ENCODE data around the gene ITGB7. TPM values are rescaled to one million over a fixed set of nuclear protein-coding genes. Genes with fewer than 3 reads are reported as not detected.
"Not testable (repeated sequence)": the region's sequence is repeated elsewhere in the genome, so short reads cannot be mapped to it uniquely, and the experiment has no call there.

Gene ITGB7
- total RNA-seq, 1 donor from 2014 or later, result 0.76 TPM

DNA sequence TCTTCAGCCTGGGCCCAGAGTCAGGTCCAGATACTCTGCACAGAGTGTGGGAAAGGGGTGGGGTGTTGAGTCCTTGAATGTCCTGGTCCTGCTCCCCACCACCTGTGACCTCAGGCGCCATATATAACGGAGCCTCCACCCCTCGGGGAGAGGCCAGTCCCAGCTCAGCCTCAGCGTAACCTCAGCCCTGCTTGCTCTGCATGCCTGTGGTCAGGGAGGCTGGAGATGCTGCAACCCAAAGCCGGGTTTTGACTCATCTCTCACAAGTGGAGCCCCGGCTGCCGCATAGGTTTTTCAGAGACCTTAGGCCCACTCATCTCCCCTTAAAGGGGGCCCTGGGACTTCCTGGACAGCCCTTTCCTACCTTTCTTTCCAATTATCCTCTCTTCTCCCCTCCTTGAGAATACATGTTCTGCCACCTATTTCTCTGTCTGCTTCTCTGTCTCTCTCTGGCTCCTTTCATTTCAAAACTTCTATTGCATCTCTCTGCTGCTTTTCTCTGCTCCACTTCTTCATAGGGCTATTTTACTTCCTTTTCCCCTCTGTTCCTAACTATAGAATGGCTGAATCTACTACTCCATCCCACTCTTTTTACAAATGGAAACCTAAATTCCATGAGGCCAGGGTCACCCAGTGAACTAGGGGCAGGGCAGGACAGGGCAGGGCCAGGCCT lies 1.2 kb downstream of the ITGB7 start:
- ATAC-seq, result no peak
- intact Hi-C loops (cut with DNase I), result no loop called here
- no peak for DNase-seq (ENCODE audit: missing footprints)

DNA sequence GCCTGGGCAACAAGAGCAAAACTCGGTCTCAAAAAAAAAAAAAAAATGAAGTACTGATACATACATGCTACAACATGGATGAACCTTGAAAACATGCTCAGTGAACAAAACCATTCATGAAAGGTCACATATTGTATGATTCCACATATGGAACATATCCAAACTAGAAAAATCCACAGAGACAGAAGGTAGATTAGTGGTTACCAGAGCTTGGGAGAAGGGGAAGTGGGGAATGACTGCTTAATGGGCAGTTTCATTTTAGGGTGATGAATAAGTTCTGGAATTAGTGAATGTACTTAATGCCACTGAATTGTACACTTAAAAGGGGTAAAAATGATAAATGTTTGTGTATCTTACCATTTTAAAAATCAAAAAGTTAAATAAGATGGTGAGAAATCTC lies 2.7 kb downstream of the ITGB7 start:
- intact Hi-C loops (cut with DNase I), result no loop called here
- ATAC-seq, result no peak

DNA sequence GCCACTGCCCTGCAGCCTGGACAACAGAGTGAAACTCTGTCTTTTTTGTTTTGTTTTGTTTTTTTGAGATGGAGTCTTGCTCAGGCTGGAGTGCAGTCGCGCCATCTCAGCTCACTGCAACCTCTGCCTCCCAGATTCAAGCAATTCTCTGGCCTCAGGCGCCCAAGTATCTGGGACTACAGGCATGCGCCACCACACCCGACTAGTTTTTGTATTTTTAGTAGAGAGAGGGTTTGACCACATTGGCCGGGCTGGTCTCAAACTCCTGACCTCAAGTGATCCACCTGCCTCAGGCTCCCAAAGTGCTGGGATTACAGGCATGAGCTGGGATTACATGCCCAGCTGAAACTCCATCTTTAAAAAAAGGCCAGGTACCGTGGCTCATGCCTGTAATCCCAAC lies 4.7 kb downstream of the ITGB7 start:
- ATAC-seq; intact Hi-C loops (cut with DNase I); DNase-seq (ENCODE audit: missing footprints): not testable (repeated sequence)

More for the DNA sequence above, 2.7 kb downstream of the ITGB7 start:
- no peak for DNase-seq (ENCODE audit: missing footprints)

DNA sequence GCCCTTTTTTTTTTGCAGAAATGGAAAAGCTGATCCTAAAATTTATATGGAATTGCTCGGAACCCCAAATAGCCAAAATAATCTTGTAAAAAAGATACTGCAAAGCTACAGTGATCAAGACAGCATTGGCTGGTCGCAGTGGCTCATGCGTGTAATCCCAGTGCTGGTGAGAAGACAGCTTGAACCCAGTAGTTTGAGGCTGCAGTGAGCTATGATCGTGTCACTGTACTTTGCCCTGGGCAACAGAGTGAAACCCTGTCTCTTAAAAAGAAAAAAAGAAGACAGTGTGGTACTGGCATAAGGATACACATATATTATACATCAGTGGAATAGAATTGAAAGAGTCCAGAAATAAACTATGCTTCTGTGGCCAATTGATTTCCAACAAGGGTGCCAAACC lies 5.4 kb downstream of the ITGB7 start:
- no peak for DNase-seq (ENCODE audit: missing footprints)
- intact Hi-C loops (cut with DNase I), result no loop called here
- ATAC-seq, result no peak

DNA sequence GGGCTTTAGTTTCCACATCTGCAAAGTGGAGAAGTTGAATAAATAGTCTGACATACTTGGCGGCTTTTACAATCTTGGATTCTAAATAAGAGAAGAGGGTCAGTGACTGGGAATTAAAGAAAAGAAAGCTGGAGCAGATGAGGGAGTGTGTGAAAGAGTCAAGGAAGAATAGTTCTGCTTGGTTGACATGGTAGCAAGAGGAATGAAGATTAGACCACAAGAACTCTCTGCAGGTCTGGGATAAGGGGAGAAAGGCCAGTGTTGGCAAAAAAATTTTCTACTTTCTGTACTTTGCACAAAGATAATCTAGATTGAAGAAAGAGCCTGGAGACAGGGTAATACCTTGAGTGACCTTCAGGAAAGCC lies 5.9 kb downstream of the ITGB7 start:
- no peak for ATAC-seq
- intact Hi-C loops (cut with DNase I), result no loop called here
- DNase-seq (ENCODE audit: missing footprints), result no peak

DNA sequence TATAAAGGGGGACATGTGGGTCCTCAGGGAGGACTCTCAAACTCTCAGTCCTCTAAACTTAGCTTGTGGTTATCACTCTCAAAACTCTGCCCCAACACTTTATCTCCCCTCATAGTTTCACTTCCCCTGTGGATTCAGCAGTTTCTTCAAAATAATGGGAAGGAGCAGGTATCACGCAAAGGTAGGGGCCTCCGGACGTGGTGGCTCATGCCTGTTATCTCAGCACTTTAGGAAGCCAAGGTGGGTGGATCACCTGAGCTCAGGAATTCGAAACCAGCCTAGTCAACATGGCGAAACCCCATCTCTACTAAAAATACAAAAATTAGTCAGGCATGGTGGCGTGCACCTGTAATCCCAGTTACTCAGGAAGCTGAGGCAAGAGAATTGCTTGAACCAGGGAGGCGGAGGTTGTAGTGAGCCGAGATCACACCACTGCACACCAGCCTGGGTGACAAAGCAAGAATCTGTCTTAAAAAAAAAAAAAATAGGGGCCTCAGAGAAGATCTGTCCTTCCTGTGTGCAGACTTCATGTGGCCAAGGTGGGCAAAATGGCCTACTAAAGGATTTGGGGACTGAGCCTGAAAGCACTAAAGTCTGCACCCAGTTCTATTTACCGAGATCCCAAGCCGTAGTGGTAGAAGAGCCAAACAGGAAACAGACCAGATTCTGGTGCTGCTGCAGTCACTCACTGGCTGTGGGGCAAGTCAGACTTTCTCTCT lies 6.4 kb downstream of the ITGB7 start:
- intact Hi-C loops (cut with DNase I), result no loop called here
- ATAC-seq (no peak), DNase-seq (ENCODE audit: missing footprints) (no peak)

DNA sequence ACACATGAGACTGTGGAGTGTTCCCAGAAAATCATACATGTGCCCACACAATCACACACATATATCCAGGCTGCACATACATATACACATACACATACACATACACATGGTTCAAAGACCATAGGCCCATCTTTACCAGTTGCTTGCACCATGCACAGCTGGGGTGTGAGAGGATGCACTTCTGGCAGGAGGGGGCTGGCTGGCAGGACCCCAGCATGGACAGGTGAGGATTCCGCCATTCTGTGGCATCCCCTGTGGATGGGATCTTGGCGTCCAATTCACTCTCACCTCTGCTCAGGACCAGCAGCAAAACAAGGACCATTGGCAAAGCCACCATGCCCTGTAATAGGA lies 7.0 kb downstream of the ITGB7 start:
- intact Hi-C loops (cut with DNase I), result no loop called here
- ATAC-seq (no peak), DNase-seq (ENCODE audit: missing footprints) (no peak)

DNA sequence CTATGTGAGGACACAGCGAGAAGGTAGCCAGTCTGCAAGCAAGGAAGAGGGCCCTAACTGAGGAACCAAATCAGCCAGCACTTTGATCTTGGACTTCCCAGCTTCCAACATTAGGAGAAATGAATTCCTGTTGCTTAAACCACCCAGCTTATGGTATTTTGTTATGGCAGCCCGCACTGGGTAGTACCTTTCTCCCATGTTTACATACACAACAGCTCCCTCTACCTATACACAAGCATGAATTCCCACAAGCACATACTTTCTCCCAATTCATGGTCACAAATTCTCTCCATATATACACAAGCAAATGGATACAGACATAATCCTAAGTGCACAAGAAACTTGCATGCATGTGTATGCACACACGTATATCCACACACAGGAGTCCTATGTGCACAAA lies 7.4 kb downstream of the ITGB7 start:
- DNase-seq (ENCODE audit: missing footprints) (no peak), ATAC-seq (no peak)
- intact Hi-C loops (cut with DNase I), result no loop called here

DNA sequence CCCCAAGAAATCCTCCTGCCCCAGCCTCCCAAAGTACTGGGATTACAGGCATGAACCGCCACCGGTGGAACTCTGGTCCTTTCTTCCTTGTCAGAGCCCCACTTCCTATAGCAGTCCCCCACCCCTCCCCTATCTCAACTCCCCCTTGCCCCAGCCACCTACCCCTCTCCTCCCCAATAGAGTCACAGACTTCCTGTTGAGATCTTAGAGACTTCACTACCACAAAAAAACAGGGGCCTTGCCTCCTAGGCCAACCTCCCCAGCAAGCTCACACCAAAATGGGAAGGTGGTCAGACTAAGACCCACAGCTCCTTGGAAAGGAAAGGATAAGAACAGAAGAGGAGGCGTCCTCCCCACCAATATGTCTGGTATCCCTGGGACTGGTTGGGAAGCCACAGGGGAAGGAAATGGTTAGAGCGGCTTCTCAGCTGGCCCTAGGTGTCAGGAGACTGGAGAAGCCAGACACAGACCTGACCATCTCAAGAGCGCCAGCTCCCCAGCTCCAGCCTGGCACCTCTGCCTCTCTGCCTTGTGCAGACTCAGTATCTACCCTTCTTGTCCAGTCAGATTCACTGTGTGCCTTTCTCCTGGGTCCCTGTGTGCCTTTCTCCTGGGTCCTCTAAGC lies 8.5 kb downstream of the ITGB7 start:
- ATAC-seq, result no peak
- intact Hi-C loops (cut with DNase I), result no loop called here

DNA sequence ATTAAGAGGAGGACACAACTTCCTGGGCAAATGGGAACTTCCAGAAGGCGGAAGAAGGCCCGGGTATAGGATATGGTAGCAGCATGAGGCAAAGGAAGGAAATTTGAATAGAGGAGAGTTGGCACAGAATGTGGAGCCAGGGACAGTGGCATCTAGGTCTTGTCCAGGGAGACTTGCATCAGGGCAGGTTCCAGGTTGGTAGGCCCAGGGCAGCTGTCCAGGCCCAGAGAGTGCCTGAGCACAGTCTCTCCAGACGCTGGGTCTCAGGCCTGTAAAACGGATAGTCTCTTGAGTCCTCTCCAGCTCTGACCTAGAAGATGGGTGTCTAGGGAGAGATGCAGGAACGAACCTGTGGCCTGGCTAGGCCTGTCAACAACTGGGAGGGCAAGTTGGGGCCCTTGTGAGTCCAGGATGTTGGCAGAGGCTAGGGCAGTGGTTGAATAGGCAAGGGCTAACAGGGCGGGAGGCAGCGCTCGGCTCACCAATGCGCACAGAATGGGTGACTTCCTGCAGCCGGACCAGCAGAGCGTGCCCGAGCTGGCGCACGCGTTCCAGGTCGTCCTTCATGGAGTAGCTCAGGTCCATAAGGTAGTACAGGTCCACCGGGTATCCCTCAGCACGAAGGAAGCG lies 9.9 kb downstream of the ITGB7 start:
- intact Hi-C loops (cut with DNase I), result loop anchor here (1.0 to 2.0 kb wide), 2 partner anchors 38 to 131 kb away; no protein-coding TSS in a partner anchor
- peak; percentile 2 for ATAC-seq
- no peak for DNase-seq (ENCODE audit: missing footprints)

More for the DNA sequence above, 8.5 kb downstream of the ITGB7 start:
- no peak for DNase-seq (ENCODE audit: missing footprints)

DNA sequence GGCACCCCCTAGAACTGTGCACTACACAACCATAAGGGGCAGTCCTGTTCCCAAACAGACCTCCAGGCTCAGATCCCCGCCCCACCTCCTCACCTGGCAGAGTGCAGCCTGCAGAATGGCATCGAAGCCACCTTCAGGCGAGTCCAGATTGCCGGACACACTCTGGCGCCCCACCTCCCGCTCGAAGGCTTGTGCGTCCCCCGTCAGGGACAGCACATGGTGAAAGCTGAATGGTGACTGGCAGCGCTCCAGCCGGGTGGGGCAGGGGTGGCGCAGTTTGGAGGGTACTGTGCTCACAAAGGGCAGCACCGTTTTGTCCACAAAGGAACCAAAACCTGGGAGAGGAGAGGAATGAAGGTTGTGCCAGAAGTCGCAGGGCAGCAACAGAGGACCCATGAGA lies 10.6 kb downstream of the ITGB7 start:
- DNase-seq (ENCODE audit: missing footprints) (no peak), ATAC-seq (no peak)
- intact Hi-C loops (cut with DNase I), result loop anchor here (2.0 kb wide), 1 partner anchor 38 kb away; no protein-coding TSS in a partner anchor

DNA sequence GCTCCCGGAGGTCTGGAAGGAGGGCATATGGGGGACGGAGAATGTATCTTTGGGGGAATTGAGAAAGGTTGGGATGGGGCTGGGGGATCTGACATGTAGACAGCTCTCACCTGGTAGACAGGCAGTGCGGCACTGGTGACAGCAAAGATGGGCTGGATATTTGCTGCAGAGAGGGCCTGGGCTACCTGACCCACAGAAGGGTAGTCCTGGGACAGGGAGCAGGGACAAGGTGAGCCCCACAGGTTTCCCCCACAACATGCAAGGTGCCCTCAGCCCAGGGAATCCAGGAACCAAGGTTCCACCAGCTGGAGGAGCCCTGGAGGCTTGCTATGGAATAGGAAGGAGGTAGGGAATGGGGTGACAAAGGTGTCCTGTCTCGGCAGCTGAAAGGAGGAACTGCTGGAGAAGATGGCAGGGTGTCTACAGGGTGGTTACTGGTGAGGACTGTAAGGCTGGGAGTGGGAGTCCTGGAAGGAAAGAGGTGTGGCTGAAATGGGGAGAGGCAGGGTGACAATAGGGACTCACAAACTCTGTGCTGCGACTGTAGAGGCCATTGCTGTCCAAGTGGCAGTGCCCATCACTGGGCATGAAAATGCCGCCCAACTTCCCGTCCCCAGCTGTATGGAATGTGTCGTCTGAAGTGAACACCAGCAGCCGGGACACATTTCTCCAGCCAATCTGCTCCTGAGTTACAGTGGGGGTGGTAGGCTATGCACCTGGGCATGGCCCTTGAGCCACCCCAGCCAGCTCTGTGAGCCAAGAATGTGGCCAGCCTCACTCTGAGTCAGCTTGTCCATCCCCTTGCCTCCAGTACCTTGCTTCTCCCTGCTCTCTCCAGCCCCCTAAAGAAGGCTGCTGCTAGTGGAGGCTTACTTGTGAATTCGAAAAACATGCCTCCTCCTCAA lies 11.3 kb downstream of the ITGB7 start:
- DNase-seq (ENCODE audit: missing footprints), result no peak
- no peak for ATAC-seq
- intact Hi-C loops (cut with DNase I), result loop anchor here (2.0 kb wide), 1 partner anchor 37 kb away; no protein-coding TSS in a partner anchor

DNA sequence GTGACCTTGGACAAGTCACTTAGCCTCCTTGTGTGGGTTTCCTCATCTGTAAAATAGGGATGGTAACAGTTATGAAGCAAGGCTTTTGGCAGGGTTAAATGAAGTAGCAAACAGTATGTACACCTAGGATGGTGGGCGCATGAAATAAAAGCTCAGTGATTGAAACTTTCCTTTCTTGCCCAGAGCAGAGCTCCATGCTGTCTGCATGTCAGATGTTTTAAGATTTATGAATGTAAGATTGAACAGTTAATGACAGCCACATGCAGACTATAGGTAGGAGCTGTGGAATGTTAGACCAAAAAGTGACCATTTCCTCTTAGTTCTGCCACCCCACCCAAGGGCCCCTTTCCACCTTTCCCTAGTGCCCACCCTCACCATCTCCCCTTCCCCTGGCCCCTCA lies 12.1 kb downstream of the ITGB7 start:
- intact Hi-C loops (cut with DNase I), result no loop called here
- ATAC-seq (no peak), DNase-seq (ENCODE audit: missing footprints) (no peak)

DNA sequence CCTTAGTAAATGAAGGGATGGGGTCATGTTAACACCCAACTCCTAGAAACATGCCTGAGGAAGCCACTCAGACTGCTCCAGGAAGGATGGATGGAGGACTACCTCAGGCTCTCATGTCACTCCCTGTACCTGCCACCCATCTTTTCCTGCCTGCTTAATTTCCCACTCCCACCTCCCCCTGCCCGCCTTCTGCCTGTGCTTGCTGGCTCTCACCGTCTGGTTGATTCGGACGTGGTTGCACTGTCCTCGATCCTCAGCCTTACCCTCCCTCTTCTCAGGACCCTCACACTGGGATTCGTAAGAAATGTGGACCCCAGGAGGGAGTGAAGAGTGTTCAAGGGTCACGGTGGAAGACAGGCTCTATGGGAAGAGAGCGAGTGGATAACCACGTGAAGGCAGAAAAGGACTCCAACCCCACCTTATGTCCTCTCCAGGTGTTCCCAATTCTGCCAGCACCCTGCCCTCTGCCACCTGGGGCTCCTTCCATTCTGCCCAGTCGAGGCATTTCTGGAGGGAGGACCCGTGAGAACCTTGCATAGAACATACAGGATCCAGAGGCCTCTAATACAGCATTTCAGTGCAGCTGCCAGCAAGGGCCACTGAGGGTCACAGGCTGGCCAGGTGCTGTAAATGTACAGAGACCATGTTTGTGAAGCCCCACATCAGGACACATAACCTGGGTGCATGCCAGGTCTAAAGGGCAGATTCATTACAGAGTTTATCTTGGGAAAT lies 12.9 kb downstream of the ITGB7 start:
- DNase-seq (ENCODE audit: missing footprints), result no peak
- intact Hi-C loops (cut with DNase I), result no loop called here
- no peak for ATAC-seq

DNA sequence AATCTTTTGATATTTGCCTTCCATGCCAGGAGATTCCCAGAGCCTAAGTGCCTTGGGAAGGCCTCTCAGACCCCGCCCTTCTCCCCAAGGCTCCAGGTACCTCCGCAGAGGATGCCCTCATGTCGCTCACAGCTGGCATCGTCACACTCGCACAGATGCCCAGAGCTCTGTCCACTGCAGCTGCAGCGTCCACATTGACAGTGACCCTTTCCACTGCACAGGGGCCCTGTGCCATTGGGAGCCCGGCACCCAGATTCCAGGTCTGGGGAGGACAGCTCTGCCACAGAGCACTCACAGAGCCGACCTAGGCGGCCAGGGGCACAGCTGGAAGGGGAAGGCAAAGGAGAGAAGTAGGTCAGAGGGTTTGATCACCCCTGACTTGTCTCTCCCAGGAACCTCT lies 14.0 kb downstream of the ITGB7 start:
- intact Hi-C loops (cut with DNase I), result no loop called here
- ATAC-seq (no peak), DNase-seq (ENCODE audit: missing footprints) (no peak)

DNA sequence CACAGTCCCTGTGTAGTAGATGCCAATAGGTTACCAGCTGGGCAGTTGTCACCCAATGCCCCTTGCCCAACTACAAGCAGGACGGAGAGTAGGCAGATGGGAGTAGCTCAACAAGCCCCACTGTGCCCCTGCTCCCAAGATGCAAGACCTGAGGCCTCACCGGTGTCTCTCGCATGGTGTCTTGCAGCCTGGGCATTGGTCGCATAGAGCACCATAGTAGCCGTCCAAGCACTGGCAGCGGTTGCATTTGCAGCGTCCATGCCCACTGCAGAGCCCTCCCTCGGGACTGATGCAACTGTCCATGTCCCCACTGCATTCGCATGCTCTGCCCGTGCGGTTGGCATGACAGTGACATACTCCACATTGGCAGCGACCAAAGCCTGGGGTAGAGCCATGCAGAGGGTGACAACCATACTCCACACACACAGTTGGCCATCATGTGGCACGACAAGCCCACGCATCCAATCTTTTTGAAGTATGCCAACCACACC lies 14.5 kb downstream of the ITGB7 start:
- no peak for DNase-seq (ENCODE audit: missing footprints)
- no peak for ATAC-seq
- intact Hi-C loops (cut with DNase I), result no loop called here

DNA sequence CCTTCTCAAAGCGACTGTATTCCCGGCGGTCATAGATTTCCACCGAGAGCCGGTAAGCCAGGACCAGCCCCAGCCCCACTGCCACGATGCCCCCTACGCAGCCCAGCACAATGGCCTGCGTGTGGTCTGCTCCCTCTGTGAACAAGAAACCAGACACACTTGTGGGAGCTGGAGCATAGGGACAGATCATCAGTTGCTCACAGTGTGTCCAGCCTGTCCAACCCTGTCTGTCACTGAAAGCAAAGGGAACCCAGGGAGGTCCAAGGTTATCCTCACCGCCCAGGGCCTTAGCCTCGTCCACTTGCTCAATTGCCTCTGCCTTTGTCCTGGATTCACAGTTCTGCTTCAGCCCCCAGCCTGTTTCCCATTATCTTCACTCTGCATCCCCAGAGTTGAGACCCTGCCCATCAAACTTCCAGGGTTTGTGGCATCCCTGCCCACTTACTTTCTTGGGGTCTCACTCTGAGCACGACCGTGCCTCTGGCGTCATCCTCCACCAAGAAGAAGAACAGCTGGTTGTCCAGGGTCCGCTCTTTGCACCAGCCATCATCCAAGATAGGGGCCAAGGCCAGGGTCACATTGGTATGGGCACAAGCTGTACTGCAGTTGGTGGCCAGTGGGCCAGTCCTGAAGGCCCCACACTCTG lies 15.0 kb downstream of the ITGB7 start:
- no peak for ATAC-seq
- no peak for DNase-seq (ENCODE audit: missing footprints)
- intact Hi-C loops (cut with DNase I), result no loop called here
